Lower lobe of right lung (tissue), 2 donors: Measurements from ENCODE around the gene ZNF280A. TPM values are rescaled to one million over a fixed set of nuclear protein-coding genes. Genes with fewer than 3 reads are reported as not detected.
"Not testable (repeated sequence)": the region's sequence is repeated elsewhere in the genome, so short reads cannot be mapped to it uniquely, and the experiment has no call there.

Experiments
- ATAC-seq, 2 donors: fragments of 200-7000 bp; cut with Tn5 transposase; one replicate each; pipeline ENCODE4 v1.9.1; 2020 to 2022; ENCODE audit warnings: mild to moderate bottlenecking in 2 of 2, moderate library complexity in 2 of 2
- DNase-seq: peaks from one replicate; pipeline ENCODE4 v3.0.0-alpha.2; 2020
- H3K27ac ChIP-seq: fragments of 200-600 bp; one replicate; pipeline ENCODE4 v1.8.0; 2022
- H3K27me3 ChIP-seq: fragments of 200-600 bp; one replicate; pipeline ENCODE4 v1.8.0; 2022; ENCODE audit warnings: low read depth
- H3K36me3 ChIP-seq: fragments of 200-600 bp; one replicate; pipeline ENCODE4 v1.8.0; 2022; ENCODE audit warnings: mild to moderate bottlenecking
- H3K4me1 ChIP-seq: fragments of 200-600 bp; one replicate; pipeline ENCODE4 v1.8.0; 2022
- H3K4me3 ChIP-seq: fragments of 200-600 bp; one replicate; pipeline ENCODE4 v1.8.0; 2022; ENCODE audit warnings: mild to moderate bottlenecking
- H3K9me3 ChIP-seq: fragments of 200-600 bp; one replicate; pipeline ENCODE4 v1.8.0; 2022
- CTCF ChIP-seq: fragments of 200-600 bp; IDR thresholded peaks from one replicate; pipeline ENCODE4 v1.8.0; 2022; ENCODE audit warnings: antibody characterized with exemption, mild to moderate bottlenecking
- intact Hi-C: fragments of 100-400 bp; cut with DNase I; formaldehyde crosslinking; loops from one replicate; pipeline ENCODE4 v1.11.0; 2022
- total RNA-seq: library from RNA; stranded (reverse); fragmentation: NEBNext Ultra II Directional; extraction: Animal tissue kit (Norgen Biotek cat#: 25700); gene quantifications from one replicate; pipeline ENCODE4 v1.2.1, GENCODE V29; 2021
- donor health status: DM: no; HTN: yes; CAD: no; lungs with severe emphysema.

ZNF280A gene
- total RNA-seq, 1 donor from 2014 or later, result not detected

- TF ChIP-seq CTCF, result peak; percentile 40
Observed at GRCh38 chr22:22508274-22509176, 11.5 kb downstream of the ZNF280A start, which contains the start of gene ZNF280B. TSS of gene ZNF280B (minus strand) at chr22:22508742. CDS start at chr22:22489398, 19,344 bp downstream.

GRCh38 chr22:22507743-22508273 is 12.3 kb downstream of the ZNF280A start:
- no peak overlapping the region for H3K27ac ChIP-seq
- H3K36me3 ChIP-seq, result no peaks in the 10 kb centered on the region
- H3K4me1 ChIP-seq, result no peaks in the 10 kb centered on the region
- peaks cover 8% of the 10 kb centered on the region for H3K9me3 ChIP-seq
- no peak for DNase-seq
- H3K27me3 ChIP-seq, result no peaks in the 10 kb centered on the region
- intact Hi-C loops, result loop anchor here (10.0 kb wide), 1 partner anchor 63 kb away; no protein-coding TSS in a partner anchor
- peak overlapping the region; percentile 52 for H3K4me3 ChIP-seq
- ATAC-seq, result peak in 1 of 2 donors; percentile 22
- TF ChIP-seq CTCF, result no peak

More at GRCh38 chr22:22508274-22509176, 11.5 kb downstream of the ZNF280A start, which contains the start of gene ZNF280B:
- ATAC-seq (peak; percentile 93 to 97), DNase-seq (peak; percentile 76)
- Histone ChIP-seq H3K9me3 (peaks cover 8% of the 10 kb centered on the region), H3K27ac (no peak within 1 kb of the TSS), H3K4me1 (no peaks in the 10 kb centered on the region), H3K36me3 (no peaks in the 10 kb centered on the region), H3K27me3 (no peaks in the 10 kb centered on the region), H3K4me3 (peak within 1 kb of the TSS; percentile 52)
- intact Hi-C loops, result loop anchor here (10.0 kb wide), 1 partner anchor 64 kb away; no protein-coding TSS in a partner anchor

GRCh38 chr22:22506736-22507135 is 13.3 kb downstream of the ZNF280A start:
- intact Hi-C loops, result loop anchor here (10.0 kb wide), 1 partner anchor 62 kb away; no protein-coding TSS in a partner anchor

GRCh38 chr22:22498267-22498666 is 21.8 kb downstream of the ZNF280A start:
- Histone ChIP-seq H3K4me1 (no peaks in the 10 kb centered on the region), H3K27me3 (no peaks in the 10 kb centered on the region), H3K36me3 (no peaks in the 10 kb centered on the region), H3K27ac (no peak overlapping the region), H3K4me3 (no peak overlapping the region), H3K9me3 (no peaks in the 10 kb centered on the region)
- no peak for ATAC-seq
- no peak for DNase-seq
- TF ChIP-seq CTCF, result no peak
- intact Hi-C loops, result no loop called here

More at GRCh38 chr22:22506736-22507135, 13.3 kb downstream of the ZNF280A start:
- Histone ChIP-seq H3K4me3 (no peak overlapping the region), H3K9me3 (peaks cover 8% of the 10 kb centered on the region), H3K27ac (no peak overlapping the region), H3K4me1 (no peaks in the 10 kb centered on the region), H3K36me3 (no peaks in the 10 kb centered on the region), H3K27me3 (no peaks in the 10 kb centered on the region)
- no peak for ATAC-seq
- no peak for TF ChIP-seq CTCF
- DNase-seq, result no peak

GRCh38 chr22:22491589-22491988 is 28.5 kb downstream of the ZNF280A start:
- H3K4me1 ChIP-seq, H3K36me3 ChIP-seq, H3K27ac ChIP-seq, DNase-seq, H3K27me3 ChIP-seq, H3K9me3 ChIP-seq, H3K4me3 ChIP-seq, ATAC-seq, intact Hi-C loops: not testable (repeated sequence)
